Lung microvascular endothelial cell (primary cell): ENCODE measurements around the gene IFRD2. TPM values are rescaled to one million over a fixed set of nuclear protein-coding genes. Genes with fewer than 3 reads are reported as not detected.
A peak's percentile ranks its signal among the peaks of the same experiment; 100 is the strongest.
"Not testable (repeated sequence)": the region's sequence is repeated elsewhere in the genome, so short reads cannot be mapped to it uniquely, and the experiment has no call there.

Source experiments
- DNase-seq, 2 donors: peaks; one replicate each; pipeline versions ENCODE4 v3.0.0 to v3.0.0-alpha.2; 2010; ENCODE audit warnings: low read depth in 2 of 2
- total RNA-seq: library from RNA; depleted of rRNA; stranded (reverse); fragments of >200 nt; gene quantifications from 2 replicates; pipeline ENCODE4 v1.2.1, GENCODE V29; 2014

Gene IFRD2
- total RNA-seq, 1 donor from 2014 or later, result 104 TPM

GRCh38 chr3:50286322-50287227 is 5.7 kb downstream of the IFRD2 start:
- no peak for DNase-seq

- not testable (repeated sequence) for DNase-seq
Measured at GRCh38 chr3:50284121-50284520, 8.1 kb downstream of the IFRD2 start.

GRCh38 chr3:50279255-50280016 is 12.8 kb downstream of the IFRD2 start:
- no peak for DNase-seq

- DNase-seq, result no peak
Measured at GRCh38 chr3:50278880-50279224, 13.4 kb downstream of the IFRD2 start, which contains the start of gene LSMEM2. Gene LSMEM2, plus strand, starts transcription at chr3:50279087. Its CDS starts 27 bp downstream, at chr3:50279114.

- no peak for DNase-seq
Measured at GRCh38 chr3:50278123-50278879, 13.9 kb downstream of the IFRD2 start.

- DNase-seq, result no peak
Measured at GRCh38 chr3:50276762-50277101, 15.5 kb downstream of the IFRD2 start.

GRCh38 chr3:50275996-50276761 is 16.1 kb downstream of the IFRD2 start:
- no peak for DNase-seq

GRCh38 chr3:50275141-50275995 is 16.9 kb downstream of the IFRD2 start:
- DNase-seq, result peak in 1 of 2 donors; percentile 32

GRCh38 chr3:50274371-50275104 is 17.7 kb downstream of the IFRD2 start:
- peak; percentile 77 to 83 for DNase-seq

- no peak for DNase-seq
Measured at GRCh38 chr3:50273689-50274065, 18.6 kb downstream of the IFRD2 start.

- peak; percentile 74 to 83 for DNase-seq
Measured at GRCh38 chr3:50272911-50273688, 19.1 kb downstream of the IFRD2 start.

- DNase-seq, result not testable (repeated sequence)
Measured at GRCh38 chr3:50272538-50272910, 19.7 kb downstream of the IFRD2 start.

GRCh38 chr3:50271314-50271936 is 20.8 kb downstream of the IFRD2 start:
- DNase-seq, result no peak

GRCh38 chr3:50270422-50271224 is 21.6 kb downstream of the IFRD2 start:
- no peak for DNase-seq

GRCh38 chr3:50269977-50270413 is 22.2 kb downstream of the IFRD2 start:
- DNase-seq, result no peak

- DNase-seq, result no peak
Measured at GRCh38 chr3:50269460-50269859, 22.8 kb downstream of the IFRD2 start.

GRCh38 chr3:50268703-50269451 is 23.4 kb downstream of the IFRD2 start, which contains the start of gene SEMA3B:
Gene SEMA3B, plus strand, starts transcription at chr3:50269147. Its CDS starts 94 bp downstream, at chr3:50269241.
- DNase-seq, result no peak
